AG08396 (cell line): ENCODE data around the gene PTPRK.
A peak's percentile ranks its signal among the peaks of the same experiment; 100 is the strongest.
"Not testable (repeated sequence)": the region's sequence is repeated elsewhere in the genome, so short reads cannot be mapped to it uniquely, and the experiment has no call there.

Experiments
- DNase-seq: peaks from one replicate; pipeline ENCODE4 v3.0.0; 2012; ENCODE audit warnings: low spot score, mixed read lengths

PTPRK gene

DNA sequence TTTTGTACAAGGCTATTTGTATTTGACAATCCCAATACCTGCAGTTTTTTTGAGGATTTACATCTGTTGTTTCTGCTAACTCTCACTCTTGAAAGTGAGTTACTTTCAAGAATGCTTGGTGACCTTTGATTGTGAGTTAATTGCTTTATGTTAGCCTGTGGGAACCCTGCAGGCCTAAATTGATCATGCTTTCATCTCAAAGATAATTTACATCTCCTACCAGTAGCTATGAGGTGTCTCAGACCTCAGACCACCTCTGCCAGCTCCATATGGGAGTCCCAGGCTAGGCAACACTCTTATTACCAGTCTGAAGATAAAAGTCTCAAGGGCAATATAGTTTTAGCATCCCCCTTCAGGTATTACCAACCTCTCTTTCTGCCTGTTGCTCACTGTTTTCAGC lies 503.1 kb downstream of the PTPRK start:
- no peak for DNase-seq

DNA sequence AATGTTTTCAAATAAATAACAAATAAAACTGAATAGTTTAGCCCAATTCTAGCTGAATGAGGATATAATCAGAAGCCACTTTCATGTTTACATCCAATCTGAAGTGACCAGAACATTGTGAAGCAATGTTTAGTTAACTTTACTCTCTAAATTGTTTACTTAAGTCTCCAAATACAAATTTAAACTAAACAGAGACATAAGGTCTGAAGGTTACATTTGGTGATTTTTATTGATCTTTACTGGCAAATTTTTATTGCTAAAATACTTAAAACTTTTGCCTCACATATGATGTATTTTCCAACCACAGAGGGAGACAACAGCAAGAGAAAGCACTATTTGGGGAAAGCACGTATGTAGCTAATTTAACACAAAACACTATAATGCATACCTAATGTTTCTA lies 512.7 kb downstream of the PTPRK start:
- DNase-seq: no peak

DNA sequence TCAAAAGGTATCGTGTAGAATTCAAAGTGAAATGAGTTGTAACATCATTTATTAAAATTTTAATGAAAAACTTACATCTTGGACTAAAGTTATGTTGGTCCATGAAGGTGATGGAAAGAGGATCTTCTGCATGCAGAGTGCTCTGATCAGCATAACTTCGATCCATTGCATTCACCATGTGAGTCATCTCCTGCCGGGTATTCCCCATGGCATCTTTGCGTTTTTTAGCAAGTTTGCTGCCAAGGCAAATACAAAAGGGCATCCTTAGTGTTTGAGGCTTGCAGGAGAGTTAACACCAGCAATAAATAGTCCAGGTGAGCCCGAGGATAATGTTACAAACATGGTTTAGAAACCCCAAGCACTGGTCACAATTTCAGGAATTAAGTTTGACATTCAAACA lies 515.4 kb downstream of the PTPRK start:
- no peak for DNase-seq

DNA sequence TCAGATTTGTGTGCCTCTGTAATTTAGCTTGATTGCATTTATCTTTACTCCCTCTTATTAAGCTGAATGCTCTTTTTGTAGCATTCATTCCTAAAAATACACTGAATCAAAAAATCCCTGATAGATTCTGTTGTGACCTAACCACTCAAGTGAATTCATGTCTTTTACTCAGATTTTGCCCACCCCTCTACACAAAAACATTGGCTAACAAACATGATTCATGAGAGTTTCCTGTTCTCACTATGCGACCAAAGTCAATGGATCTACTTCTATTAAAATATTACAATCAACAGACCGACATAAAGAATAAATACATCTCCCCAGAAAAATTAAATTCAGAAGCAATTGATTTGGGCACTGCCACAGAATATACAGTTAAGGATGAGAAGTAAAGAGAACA lies 520.0 kb downstream of the PTPRK start:
- DNase-seq: no peak

DNA sequence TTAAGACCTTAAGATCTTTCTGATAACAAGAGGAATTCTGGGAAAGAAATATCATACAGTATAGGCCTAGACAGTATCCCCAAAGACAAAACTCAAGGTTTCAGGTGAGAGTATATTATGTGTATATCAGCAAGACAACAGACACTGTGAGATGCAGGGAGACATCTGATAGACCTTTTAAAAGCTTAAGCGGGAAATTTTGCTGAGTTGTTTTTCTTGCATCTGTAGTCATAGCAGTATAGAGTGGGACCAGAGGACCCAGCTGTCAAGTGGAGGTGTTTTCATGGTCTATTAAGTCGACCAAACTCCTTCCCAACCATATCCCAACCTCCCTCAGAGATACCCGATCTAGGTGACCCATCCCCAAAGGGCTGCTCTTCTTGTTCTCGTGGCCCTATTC lies 521.4 kb downstream of the PTPRK start:
- DNase-seq: no peak

DNA sequence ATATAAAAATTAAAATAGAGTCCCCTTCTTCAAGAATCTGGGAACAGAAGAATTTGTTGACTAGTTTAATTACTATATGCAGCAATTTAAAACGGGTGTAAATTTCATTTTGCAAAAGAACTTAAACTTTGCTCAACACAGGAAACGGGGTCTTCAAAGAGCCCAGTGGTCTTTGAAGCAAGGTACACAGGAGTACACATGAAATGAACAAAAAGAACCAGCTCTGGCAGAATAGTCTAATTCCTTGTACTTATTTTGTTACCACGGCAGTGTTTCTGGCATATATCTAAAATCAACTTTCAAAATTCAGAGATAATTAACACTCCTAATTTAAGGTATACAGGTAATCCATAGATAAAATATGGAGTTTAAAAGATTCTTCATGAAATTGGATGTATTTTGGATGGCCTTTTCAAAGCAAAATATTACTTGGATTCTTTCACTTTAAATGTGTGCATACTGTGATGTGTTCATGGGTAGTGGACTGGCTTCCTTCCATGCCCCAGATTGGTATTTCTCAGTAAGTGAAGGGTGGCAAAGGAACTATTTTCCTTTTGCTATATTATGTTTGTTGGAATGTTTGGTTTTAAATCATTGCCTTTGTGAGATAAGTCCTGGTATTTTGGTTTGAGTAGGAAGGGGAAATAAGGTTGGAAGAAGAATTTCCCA lies 522.8 kb downstream of the PTPRK start:
- no peak for DNase-seq

DNA sequence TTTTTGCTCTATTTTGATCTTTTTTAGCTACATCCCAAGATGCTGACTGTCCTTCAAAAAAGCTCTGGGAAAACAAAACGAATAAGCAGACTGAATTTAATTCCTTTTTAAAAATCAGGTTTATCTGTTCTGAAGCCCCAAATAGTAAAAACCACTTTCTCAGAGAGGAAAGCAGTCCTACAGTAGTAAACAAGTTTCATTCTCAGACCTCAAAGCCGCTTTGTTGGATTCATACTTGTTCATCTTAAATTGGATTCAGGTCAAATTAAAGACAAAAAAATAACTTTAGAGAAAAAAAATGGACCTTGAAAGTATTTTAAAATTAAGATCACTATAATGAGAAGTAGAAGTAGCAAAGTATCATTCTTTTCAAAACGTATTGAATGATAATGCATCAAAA lies 523.5 kb downstream of the PTPRK start:
- DNase-seq: no peak

DNA sequence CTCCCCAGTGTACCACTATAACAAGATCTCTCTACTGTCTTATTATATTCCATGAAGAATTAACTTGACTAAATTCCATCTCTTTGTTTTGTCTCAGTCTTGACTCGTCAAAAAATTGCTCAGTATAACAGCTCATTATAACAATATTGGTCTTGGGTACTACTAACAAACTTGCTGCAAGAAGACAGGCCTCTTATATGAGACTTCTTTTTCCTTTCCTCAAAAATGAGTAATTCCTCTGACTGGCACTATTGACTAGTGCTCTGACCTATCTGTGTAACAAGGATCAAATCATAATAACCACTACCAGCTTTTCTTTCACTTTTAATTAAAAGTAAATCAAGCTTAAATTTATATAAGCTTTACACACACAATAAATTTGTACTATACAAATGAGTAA lies 528.3 kb downstream of the PTPRK start:
- no peak for DNase-seq

DNA sequence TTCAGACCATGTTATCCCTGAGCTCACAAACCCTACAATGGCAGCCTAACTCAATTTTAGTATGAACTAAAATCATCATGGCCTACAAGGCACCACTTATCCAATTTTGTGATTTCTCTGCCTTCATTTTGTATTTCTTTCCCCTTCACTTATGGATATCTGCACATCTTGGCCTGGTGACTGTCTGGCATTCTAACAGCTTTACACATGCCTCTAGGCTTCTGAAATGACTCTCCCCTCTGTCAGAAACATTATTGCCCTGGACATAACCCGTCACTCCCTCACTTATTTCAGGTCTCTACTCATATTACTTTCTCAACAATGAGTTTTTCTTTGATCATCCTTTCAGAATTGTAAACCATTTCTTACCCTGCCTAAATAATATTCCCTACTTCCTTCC lies 530.3 kb downstream of the PTPRK start:
- DNase-seq: no peak

DNA sequence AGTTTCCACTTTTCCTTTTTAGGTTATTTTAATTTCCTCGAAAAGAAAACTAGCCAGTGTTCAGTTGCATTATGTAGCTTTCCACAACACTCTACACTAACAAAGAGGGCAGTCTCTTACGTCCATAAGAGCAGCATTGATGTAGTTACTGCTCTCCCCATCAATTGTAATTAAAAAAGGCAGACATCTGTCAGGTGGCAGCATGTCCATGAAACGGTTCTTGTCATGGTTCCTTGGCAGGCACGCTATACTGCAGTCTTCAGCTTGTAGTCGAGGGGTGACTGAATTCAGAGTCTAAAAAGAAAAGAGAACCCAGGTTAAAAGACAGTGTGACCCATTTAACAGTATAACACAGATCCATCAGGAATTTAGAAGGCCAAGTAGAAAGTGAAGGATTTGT lies 539.4 kb downstream of the PTPRK start:
- DNase-seq: no peak

DNA sequence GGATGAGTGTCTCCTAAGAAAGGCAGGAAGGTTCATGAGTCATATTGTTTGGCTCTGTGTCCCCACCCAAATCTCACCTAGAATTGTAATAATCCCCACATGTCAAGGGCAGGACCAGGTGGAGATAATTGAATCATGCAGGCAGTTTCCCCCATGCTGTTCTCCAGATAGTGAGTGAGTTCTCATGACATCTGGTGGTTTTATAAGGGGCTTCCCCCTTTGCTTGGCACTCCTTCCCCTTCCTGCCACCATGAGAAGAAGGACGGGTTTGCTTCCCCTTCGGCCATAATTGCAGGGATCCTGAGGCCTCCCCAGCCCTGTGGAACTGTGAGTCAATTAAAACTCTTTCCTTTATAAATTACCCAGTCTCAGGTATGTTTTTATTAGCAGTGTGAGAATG lies 542.2 kb downstream of the PTPRK start:
- DNase-seq: not testable (repeated sequence)

DNA sequence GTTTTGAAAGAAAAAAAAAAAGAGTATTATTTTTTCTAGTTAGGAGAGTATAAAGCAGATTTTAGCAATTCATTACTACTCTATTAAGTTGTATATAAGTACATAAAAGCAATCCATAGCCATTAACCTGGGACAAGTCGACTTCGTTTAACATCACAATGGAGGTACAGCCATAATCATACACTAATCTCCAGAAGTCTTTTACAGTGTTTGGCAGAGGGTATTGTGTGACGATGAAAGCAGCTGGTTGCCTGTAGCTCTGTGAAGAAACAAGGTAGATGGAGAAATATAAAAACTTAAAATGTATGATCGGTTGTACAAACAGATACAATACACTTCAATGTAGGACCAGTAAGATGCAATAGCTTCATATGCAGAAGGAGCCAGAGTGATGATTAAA lies 543.6 kb downstream of the PTPRK start:
- DNase-seq: no peak

DNA sequence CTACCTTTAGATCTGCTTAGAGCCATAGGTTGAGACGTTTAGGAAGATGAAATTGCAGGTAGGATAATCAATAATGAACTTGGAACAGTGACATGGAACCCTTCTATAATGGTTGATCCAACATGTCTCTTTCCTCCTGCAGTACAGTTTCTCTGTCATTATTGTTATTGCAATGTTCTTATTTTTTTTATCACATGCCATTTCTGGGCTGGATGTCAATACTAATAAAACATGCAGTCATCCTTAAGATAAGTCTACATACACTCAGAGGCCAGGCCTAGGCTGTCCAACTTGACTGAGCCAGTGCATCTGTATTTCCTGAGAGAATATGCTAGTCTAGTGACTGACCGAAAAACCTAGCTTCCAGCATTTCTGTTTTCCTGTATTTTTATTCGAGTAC lies 544.3 kb downstream of the PTPRK start:
- no peak for DNase-seq

DNA sequence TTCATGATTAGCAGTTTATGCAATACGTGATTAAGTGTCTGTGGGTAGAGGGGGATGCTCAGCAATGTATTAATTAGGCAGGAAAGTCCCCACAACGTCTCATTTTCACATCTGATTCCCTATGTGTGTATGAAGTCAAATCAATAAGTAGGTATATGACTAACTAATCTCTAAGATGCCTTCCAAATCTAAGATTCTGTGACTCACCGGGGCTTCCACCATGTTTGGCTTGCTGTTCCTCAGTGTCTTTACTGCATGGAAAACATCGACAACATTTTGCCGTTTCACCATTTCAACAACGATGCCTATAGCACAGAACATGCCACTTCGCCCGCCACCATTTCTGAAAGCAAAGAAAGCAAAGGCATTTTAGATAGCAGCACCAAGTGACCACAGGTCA lies 547.6 kb downstream of the PTPRK start:
- no peak for DNase-seq

DNA sequence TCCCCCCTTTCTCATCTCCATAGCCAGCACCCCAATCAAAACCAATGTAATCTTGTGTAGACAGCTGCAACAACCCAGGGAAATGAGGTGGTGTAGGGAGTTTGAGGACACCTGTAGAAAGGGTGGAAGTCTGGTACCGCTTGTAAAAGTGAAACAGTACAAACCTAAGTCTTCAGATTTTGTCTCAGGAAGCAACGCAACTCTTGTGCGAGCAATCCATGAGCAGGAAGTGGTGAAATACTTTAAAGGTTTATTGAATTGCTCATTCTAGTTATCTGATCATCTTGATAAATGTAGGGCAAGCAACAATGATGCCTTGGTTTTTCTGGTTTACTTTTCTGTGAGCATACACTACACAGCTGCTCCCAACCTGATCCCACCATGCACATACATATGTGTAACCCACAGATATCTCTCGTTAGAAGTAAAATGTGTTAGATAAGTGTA lies 548.4 kb downstream of the PTPRK start:
- DNase-seq: no peak

DNA sequence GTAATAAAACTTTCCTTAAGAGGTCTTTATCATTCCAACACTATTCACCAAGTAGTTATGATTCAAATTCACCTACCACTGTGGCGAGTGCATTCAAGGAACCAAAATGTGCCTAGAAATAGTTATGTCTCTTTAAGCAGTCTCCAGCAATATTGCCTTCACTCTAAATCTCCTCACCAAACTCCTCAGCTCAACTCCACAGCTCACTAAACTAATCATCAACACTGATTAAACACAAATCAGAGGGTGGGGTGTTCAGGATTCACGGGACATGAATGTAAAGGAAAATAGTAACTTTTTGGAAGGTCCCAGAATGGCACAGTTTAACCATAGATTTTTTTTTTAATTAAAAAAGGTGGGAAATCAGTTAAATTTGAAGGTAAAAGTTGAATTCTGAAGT lies 549.0 kb downstream of the PTPRK start:
- DNase-seq: no peak

DNA sequence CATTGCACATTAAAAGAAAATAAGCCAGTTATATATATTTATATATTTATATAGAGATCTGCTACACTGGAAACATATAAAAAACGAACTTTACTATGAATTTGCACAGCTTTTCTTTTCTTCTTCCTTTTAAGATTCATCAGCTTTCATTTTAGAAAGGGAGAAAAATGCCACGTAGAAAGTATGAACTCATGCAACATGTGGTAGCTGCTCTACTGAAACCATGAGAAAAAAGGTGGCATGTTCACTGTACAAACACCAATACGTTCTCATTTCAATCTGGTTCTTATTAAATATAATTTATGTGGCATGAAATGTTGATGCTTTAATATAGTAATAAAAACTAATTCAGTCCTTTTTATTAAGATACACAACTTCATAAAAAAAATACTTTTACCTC lies 550.7 kb downstream of the PTPRK start:
- DNase-seq: no peak

DNA sequence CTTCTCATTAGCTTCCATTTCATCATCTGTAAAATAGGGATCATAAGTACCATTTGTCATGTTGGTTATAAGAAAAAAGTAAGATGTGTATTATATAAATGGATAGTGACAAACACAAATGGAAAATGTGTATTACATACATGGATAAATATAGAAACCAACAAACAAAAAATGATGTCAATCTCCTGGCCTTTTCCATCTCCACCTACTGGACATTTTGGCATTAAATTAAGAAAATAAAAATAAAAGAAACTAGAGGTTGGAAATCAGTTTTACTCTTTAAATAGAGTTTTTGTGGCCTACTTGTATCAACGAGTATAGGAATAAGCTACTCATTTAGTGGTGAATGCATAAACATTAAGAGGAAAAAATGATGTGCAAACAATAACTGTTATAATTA lies 552.0 kb downstream of the PTPRK start:
- DNase-seq: no peak

DNA sequence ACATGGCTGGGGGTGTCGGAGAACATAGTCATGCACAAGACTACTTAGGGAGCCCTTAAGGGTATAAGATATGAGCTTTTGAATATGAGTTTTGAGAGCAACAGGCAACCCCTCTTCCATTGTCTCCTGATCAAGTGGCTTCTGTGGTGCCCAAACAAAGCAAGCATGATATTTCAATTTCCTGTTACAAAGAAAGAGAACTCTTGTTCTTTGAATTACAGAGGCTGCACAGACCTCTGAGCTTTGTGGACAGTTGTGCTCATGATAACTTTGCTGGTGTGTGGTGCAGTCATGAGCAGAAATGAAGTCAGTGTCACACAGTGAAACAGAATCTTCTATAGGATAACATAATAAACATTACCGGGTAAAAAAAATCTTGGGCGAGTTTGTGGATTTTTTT lies 552.7 kb downstream of the PTPRK start:
- no peak for DNase-seq

DNA sequence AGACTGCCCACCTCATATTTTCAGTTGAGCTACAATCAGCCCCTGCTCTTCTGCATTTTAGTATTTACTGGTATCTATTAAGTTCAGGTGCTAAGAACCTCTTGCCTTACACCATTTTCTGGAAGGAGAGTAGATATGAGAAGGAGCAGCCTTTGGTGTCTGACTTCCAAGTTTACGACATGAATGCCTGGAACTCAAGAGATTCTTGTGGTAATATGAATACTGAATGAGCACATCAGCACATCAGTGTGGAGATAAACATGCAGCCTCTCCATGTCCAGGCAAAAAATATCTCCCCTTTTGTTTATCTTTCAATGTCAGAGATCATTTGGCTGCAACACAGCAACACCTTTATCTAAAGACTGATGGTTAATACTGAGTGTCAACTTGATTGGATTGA lies 553.8 kb downstream of the PTPRK start:
- DNase-seq: peak; percentile 13

DNA sequence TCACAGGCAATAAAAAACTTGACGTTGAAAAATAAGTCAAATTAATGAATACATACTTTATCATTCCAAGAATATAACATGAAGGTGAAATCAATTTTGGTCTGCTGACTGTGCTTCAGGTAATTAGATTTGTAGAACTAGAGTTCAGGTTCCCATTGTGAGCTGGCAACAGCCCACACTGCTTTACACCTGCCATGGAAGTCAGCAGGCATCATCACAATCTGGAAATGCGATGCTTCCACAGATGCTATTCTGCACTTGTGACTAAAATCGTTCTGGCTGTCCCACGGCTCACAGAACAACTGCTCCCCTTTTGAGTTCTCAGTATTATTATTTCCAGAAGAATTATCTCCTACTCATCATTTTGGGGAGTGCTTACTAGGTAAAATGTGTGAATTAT lies 556.9 kb downstream of the PTPRK start:
- DNase-seq: no peak

DNA sequence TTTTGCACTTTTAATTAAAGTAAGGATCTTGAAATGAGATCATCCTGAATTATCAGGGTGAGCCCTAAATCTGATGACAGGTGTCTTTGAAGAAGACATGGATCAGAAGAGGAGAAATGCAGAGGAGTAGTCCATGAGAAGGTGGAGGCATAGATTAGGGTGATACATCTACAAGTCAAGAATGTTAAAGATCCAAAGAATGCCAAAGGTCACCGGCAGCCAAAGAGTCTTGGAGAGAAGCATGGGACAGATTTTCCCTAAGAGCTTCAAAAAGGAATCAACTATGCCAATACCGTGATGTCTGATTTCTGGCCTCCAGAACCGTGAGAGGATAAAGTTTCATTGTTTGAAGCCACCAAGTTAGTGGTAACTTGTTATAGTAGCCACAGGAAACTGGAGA lies 560.5 kb downstream of the PTPRK start:
- DNase-seq: no peak

DNA sequence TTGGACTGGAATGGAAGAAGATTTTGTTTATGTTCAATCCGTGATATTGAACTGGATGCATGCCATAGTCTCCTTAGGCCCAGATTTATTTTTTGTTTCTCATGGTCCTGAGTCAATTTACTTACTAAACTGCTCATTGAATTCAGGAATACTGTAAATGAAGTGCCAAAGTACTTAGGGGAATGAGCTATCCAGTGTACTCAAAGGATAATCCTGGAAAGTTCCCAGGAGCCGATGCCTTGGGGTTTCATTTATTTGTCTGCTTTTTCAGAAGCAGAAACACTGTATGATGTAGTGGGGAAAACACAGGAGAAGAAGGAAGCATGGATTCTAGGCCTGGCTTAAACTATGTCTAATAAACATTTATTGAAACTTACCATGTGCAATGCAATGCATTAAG lies 563.4 kb downstream of the PTPRK start:
- DNase-seq: no peak

DNA sequence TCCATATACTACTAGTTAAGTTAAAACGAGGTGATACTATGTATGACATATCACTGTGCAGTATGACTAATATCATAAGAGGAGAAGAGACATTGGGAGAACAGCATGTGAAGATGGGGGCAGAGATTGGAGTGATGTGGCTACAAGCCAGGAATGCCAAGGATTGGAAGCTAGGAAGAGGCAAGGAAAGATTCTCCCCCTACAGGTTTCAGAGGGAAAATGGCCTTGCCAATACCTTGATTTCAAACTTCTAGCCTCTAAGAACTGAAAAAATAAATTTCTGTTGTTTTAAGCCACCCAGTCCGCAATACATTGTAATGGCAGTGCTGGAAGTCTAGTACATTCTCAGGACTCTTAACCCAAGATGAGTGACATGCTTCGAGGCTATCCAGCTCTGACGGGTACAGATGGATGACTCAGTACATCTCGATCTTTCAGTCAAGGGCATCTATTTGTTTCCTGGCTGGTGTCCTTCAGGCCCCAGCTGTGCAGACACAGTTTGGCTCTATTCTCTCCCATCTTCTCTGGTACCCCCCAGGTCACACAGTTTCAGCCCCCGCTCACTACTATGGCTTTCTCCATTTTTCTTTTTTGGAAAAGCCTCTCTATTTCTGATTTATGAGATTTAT lies 564.0 kb downstream of the PTPRK start:
- DNase-seq: no peak
